Measurements from ENCODE around the gene CFAP157.

Gene CFAP157

GRCh38 chr9:127693143-127693542 lies 13.6 kb upstream of the CFAP157 start:
- DNase-seq (ENCODE audit: low read depth in 2 of 2) = no peak

GRCh38 chr9:127693697-127694096 lies 13.1 kb upstream of the CFAP157 start:
- no peak for DNase-seq (ENCODE audit: low read depth in 2 of 2)

DNA sequence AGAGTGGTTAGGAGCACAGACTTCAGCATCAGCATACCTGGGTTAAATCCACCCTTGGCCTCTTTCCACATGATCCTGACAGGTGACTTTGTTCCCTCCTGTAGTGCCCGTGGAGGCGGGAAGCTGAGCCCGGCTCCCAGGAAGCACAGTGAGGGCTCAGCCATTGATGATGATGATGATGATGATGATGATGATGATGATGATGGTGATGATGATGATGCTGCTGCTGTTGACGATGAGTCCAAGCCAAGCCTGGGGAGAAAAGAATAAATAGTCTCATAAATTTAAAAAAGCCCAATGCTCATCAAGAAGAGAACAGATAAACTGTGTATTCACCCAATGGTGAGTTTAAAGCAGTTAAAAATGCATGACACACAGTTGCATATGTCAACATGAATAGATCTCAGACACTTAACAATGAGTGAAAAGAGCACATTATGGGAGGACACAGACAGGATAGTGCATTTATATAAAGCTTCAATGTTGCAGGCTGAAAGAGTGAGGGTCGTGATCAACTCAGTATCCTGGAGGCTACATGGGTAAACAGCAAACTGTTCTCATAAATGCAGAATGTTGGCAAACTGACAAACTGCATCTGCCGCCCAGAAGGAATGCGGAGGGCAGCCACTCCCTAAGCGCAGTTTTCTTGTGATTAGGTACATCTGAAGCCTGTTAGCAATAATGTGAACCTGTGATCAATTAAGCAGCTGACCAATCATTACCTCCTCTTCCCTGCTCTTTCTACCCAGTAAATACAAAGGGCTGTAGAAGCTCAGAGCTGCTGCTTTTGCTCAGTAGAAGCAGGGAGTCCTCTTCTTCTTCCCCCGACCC lies 11.7 kb upstream of the CFAP157 start:
- DNase-seq (ENCODE audit: low read depth in 2 of 2) = no peak

DNA sequence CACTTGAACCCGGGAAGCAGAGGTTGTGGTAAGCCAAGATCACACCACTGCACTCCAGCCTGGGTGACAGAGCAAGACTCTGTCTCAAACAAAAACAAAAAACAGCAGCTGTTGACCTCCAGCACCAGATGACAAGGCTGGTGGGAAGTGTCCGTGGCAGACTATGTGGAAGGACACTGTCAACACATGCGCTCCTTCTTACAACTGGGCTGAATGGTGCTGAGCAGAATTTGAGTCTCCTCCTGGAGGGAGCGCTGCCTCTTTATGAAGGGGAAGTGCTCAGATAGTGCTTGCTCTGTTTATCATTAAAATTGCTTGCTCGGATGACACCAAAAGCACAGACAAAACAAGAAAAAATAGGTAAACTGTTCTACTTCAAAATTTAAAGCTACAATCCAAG lies 9.2 kb upstream of the CFAP157 start:
- DNase-seq (ENCODE audit: low read depth in 2 of 2) = no peak

- DNase-seq (ENCODE audit: low read depth in 2 of 2) = no peak
These were observed 8.4 kb upstream of the CFAP157 start for GRCh38 chr9:127698386-127698785.

DNA sequence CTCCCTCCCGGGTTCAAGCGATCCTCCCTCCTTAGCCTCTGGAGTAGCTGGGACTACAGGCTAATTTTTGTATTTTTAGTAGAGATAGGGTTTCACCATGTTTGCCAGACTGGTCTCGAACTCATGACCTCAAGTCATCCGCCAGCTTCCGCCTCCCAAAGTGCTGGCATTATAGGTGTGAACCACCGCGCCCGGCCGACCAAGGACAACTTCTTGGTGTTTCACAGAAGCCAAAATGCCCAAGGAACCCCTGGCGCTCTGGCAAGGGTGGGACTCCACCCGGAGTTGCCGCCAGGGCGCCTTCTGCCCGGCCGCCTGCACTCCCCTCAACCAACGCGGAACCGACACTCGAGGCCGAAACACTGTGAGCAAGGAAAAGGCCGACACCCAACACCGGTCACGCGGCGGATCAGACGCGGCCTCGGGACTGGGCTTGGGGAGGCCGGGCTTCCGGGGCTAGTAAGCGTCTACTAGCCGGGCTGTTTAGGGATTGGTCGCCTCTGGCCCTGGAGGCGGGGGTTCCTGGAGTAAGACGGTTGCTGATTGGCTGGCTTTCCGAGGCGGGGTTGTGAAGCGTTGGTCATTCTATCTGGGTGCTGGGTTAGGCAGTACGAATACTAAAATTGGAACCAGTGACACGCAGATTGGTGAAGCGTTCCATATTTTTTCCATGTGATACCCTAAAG lies 7.7 kb upstream of the CFAP157 start:
- DNase-seq (ENCODE audit: low read depth in 2 of 2) = peak; percentile 68 to 76

GRCh38 chr9:127700140-127700539 lies 6.6 kb upstream of the CFAP157 start:
- no peak for DNase-seq (ENCODE audit: low read depth in 2 of 2)

DNA sequence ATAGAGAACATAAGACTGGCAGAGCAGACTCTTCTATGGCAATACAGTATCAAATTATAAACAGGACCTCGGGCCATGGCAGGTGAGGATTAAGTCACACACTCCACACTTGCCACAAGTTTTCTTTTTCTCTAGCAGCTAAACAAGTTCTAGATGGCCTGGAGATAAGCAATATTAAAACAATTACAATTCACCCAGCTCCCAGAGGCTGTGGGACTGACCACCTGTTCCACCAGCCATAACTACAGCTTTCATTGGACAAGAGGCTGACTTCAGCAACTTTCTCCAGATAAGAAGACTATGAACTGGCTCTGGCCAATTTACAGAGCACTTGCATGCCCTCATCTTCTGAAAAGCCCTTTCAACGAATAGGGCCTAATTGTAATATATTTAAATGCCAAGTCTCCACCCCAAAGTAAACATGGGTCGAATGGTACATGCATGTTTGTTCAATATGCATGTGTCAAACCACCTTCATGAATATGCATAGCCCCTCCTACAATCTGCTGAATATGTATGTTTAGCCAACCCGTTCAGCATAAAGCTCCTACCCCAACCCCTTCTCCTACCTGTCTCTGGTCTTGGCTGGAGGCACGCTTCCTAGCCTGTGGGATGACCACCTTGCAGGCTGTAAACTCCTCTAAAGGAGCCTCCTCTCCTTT lies 6.1 kb upstream of the CFAP157 start:
- DNase-seq (ENCODE audit: low read depth in 2 of 2) = no peak

GRCh38 chr9:127703289-127703946 lies 3.4 kb upstream of the CFAP157 start:
- no peak for DNase-seq (ENCODE audit: low read depth in 2 of 2)

DNA sequence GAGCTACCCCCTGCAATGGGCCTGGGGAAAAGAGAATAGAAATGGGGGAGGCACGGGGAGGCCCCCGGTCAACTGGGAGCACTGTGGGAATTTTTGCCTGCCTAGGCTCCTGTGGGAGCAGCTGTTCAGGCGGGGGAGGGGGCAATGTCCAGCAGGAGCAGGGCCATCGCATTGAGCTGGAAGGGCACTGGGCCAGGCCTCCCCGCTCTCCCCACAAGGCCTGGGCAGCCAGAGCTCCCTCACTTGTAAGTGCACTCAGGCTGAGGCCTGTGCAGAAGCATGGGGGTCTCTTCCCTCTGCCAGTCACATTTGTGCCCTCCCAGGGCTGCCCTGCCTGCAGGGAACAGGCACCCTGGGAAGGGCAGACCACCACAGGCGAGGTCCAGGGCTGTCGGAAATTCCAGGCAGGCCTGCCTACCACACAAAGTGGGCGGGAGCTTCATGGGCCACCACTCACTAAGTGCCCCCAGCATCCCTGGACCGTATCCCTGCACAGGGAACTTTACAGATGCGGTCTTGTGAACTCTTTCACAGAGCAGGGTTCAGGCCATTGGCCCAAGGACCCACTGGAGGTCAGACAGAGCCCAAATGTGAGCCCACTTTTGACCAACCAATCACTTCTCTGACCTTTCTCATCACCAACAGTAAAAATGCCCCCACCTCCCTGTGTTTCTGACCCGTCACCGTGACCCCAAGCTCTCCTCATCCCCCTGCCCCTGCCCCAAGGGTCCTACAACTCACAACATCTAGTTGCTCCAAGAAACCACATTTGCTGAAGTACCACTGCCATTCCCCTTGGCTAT lies 1.0 kb upstream of the CFAP157 start:
- no peak for DNase-seq (ENCODE audit: low read depth in 2 of 2)

GRCh38 chr9:127707766-127708165 lies 978 bp downstream of the CFAP157 start:
- DNase-seq (ENCODE audit: low read depth in 2 of 2) = no peak

- DNase-seq (ENCODE audit: low read depth in 2 of 2) = no peak
These were observed 2.3 kb downstream of the CFAP157 start for GRCh38 chr9:127708952-127709587.

- DNase-seq (ENCODE audit: low read depth in 2 of 2) = no peak
These were observed 3.5 kb downstream of the CFAP157 start for GRCh38 chr9:127710204-127710783.

GRCh38 chr9:127711226-127711701 lies 4.5 kb downstream of the CFAP157 start:
- no peak for DNase-seq (ENCODE audit: low read depth in 2 of 2)

GRCh38 chr9:127711831-127712274 lies 5.1 kb downstream of the CFAP157 start:
- no peak for DNase-seq (ENCODE audit: low read depth in 2 of 2)

GRCh38 chr9:127712371-127712770 lies 5.6 kb downstream of the CFAP157 start:
- DNase-seq (ENCODE audit: low read depth in 2 of 2) = no peak

- no peak for DNase-seq (ENCODE audit: low read depth in 2 of 2)
These were observed 6.1 kb downstream of the CFAP157 start for GRCh38 chr9:127712867-127713266.

- DNase-seq (ENCODE audit: low read depth in 2 of 2) = no peak
These were observed 7.4 kb downstream of the CFAP157 start for GRCh38 chr9:127714020-127714750.

DNA sequence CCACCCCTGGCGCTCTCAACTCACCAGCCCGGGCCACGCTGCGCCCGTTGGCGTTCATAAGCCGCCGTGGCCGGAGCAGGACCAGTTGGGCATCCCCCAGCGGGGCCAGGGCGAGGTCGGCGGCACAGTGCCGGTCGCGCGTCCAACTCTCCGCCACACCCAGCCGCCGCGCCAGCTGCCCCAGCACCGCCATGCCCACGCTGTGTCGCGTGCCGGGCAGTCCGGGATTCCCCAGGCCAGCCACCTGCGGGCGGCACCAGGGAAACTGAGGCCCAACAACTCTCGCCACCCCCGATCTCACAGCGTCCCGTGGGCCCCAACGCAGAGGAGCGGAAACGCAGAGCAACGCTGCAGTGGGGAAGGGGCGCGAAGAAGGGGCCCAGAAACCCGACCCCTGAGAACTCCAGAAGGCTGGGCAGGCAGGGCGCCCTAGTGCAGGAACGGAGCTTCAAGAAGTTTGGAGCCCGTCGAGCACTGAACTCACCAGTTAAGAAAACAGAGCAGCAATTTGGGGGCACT lies 8.2 kb downstream of the CFAP157 start:
- no peak for DNase-seq (ENCODE audit: low read depth in 2 of 2)
